Superior temporal gyrus (tissue), 1 donor: Measurements from ENCODE around the gene ADCY3.
A peak's percentile ranks its signal among the peaks of the same experiment; 100 is the strongest.

Experiments used
- DNase-seq: peaks from one replicate; pipeline ENCODE4 v3.0.0-alpha.2; 2016; ENCODE audit errors: extremely low spot score

ADCY3 gene

GRCh38 chr2:24830351-24830750, 89.7 kb downstream of the ADCY3 start:
- no peak for DNase-seq

- DNase-seq, result peak; percentile 64
These were observed 91.6 kb downstream of the ADCY3 start for GRCh38 chr2:24828238-24828996.

GRCh38 chr2:24827321-24828237, 92.5 kb downstream of the ADCY3 start:
- DNase-seq, result peak; percentile 97

GRCh38 chr2:24826773-24827145, 93.3 kb downstream of the ADCY3 start:
- no peak for DNase-seq

DNA sequence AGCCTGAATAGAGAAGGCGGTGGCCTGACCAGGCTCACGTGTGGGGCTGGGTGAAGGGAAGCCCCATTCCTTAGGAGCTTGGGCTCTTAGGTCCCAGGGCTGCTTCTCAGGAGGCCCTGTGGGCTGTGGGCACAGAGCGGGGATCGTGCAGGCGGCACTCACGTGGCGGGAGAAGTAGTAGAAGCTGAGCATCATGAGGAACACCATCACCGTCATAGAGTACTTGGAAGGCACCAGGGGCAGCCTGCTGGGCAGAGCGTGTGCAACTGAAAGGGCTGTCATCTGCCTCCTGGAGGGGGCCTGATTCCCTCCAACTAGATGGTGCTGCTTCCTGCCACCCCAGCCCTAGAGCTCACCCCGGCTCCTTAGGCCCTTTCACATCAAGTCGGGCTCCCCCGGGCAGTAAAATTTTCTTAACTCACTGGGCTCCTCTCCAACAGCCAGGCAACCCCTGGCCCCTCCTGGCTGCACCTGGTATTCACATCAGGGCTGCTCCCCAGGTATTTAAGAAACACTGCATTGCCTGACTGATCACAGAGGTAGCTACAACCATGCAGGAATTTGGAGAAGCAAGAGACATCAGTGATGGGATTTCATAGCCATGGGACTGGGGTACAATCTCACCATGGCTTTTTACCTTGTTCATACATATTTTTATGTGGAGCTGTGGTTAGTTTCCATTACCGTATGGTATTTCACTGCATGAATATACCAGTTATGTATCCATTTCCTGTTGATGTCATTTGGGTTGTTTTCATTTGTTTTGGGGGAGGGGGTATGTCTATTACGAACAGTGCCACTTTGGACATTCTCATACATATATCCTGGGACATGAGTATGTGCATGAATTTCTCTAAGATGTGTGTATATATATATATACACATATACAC, 93.9 kb downstream of the ADCY3 start:
- no peak for DNase-seq

- no peak for DNase-seq
These were observed 94.8 kb downstream of the ADCY3 start for GRCh38 chr2:24824966-24825882.

DNA sequence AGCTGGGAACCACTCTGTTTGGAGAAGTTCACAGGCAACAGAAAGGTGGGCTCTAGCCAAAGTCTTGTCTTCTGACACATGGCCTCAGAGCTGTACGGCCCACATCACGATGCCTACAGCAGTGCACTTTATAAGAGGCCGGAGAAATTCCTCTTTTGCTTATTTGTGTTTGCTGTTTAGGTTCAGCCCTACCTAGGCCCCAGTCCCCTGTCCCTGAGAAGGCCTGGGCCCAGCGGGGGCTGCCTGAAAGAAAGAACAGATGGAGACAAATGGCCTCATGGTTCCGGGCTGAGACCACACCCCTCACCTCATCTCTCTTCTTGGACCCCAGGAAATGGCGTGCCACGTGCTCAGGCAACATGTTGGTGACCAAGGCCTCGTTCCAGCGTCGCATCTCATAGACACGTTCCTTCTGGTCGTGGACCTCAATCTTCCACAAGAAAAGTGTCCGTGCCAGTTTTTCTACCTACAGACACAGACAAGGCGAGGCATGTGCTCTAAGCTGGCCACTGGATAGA, 95.9 kb downstream of the ADCY3 start:
- no peak for DNase-seq

- no peak for DNase-seq
These were observed 97.9 kb downstream of the ADCY3 start for GRCh38 chr2:24822049-24822706.

- DNase-seq, result no peak
These were observed 98.6 kb downstream of the ADCY3 start for GRCh38 chr2:24821433-24821891.

DNA sequence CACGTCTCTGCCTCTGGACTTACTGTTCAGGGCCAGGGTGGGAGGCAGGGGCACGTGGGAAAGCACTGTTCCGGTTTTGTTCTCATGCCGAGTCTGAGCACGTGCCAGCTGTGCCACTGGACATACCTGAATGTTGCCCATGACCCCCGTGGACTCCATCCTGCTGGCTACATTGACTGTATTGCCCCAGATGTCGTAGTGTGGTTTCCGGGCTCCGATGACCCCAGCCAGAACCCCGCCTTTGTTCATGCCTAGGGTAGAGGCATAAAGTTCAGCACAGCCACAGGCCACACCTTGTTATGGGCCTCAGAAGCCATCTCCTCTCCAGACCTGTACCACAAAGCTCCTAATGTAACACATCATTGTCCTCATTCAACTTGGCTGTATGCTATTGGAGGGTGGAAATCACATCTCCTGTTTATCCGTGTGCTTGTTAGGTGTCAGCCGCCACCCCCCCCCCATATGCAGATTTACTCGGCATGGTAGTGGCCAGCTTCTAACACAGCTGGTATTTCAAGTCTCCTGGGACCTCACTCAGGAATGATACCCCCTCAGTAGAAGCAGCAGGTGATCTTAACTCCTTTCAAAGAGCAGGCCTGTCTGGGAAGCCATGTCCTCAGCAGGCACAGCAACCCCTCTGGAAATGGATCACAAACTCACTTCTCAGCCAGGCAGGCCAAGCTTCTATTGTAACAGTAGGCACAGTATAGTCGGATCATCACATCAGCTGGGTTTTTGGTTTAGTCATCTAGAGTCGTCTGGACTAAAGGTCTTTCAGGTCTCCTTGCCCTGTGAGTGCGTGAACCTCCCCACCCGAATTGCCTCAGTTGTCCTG, 99.2 kb downstream of the ADCY3 start:
- DNase-seq, result no peak

DNA sequence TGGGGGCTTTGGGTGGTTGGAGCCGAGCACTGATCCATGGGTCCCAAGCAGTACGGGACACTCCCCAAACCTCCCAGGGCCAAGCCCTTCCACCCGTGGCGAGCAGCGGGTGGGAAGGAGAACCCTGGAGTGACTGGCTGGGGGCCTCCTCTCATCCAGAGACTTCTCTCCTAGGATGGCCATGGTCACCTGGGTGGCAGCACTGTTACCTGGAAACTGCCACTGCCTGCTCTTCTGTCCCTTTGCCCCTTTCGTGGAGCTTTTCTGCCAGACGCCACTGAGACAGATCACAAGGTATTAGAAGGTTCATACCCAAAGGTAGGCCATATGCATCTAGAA, 99.9 kb downstream of the ADCY3 start:
- DNase-seq, result no peak

DNA sequence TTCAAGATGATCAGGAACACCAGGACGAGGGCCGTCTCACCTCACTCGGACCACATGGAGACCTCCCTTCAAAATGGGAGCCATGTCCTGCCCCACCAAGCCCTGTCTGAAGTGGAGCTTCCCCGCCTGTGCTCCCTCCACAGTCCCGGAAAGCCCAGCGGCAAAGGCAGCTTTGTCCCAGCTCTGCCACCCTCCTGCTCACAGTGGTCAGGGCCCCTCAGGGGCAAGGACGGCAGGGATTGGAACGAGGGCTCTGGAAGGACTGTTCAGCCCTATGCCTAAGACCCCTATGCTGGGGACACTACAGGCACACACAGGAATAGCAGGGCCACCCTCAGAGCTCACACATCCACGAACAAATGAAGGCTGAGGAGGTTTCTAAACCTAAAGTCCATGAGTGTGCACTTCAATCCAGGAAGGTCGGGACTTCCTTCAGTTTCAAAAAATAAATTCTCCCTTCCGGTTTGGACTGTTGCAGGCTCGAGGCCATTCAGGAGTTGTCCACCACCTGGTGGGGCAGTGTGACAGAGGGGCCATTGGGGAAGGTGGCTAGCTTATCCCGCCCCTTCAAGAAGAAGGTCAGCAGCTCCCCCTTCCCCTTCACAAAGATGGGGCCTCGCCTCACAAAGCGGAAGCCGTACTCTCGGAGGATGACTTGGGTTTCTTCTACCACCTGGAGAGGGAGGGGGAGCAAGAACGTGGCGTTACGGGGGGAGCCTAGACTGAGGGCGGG, 100.4 kb downstream of the ADCY3 start:
- DNase-seq, result no peak

DNA sequence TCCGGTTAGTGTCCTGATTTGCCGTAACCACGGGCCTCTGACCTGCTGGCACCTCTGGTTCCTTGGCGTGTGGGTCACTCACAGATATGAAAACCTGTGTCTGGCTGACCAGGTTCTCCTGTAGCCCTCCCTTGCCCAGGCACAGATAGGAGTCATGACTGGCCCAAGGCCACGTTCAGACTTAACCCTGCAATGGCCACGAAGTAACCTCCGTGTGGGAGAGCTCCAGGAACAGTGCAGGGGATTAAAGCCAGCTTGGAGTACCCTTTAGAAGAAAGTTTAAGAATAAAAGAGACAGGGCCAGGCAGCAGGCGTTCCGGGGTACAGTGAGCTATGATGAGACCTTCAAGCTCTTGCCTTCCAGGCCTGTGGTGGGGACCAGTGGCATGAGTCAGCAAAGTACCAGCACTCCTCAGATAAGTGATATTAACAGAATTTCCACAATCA, 101.3 kb downstream of the ADCY3 start:
- DNase-seq, result no peak

- DNase-seq, result no peak
These were observed 103.2 kb downstream of the ADCY3 start for GRCh38 chr2:24816884-24817283.

GRCh38 chr2:24816404-24816803, 103.6 kb downstream of the ADCY3 start:
- DNase-seq, result no peak

DNA sequence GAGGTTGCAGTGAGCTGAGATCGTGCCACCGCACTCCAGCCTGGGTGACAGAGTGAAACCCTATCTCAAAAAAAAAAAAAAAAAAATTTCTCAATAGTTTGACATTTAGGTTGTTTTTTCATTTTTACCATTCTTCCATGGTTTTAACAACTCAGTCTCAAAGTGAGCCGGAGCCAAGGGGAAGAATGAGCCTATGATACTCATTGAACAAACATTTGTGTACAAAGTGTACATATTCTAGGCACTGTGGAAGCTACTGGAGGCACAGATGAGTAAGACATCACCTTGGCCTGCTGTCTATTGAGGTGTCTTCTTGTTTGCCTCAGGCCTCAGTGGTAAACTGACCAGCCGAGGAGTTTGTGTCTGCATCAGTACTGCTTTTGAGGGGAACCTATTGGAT, 104.9 kb downstream of the ADCY3 start:
- DNase-seq, result no peak

DNA sequence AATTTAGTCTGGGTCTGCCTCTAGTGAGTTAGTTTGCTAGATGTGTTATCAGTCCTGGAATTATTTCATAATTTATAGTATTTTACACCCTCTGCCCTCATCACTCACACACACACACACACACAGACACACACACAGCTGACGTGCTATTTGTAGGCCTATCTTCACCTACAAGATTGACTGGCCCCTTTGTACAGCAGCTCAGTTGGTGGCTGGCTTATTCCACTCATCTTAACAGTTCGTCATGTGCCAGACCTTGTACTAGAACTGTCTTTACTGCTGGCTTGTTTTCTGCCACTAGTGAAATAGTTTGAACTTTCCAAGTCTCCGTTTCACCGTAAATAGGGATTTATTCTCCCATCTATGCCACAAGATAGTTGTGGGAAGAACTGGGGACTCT, 105.5 kb downstream of the ADCY3 start:
- DNase-seq, result no peak

DNA sequence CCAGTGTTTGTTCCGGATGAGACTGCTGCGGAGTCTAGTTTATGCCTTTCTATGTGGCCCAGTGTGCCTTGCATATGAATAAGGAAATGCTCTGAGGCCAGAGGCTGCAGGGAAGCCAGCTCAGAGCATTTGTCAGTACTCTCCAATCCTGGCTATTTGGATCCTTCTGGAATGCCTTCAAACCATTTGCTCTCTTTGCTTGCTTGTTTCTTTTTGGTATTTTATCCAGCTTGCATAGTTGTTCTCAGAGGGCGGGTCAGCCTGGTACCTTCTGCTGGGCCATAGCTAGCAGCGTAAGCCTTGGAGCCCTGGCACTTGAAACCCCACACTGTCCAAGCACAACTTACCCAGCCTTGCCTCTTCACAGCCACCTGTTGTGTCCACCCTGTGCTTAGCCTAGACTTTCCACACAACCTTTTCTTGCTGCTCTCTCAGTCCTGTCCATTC, 106.3 kb downstream of the ADCY3 start:
- DNase-seq, result no peak
